ENCODE results near the gene CCDC78.

The CCDC78 gene

DNA sequence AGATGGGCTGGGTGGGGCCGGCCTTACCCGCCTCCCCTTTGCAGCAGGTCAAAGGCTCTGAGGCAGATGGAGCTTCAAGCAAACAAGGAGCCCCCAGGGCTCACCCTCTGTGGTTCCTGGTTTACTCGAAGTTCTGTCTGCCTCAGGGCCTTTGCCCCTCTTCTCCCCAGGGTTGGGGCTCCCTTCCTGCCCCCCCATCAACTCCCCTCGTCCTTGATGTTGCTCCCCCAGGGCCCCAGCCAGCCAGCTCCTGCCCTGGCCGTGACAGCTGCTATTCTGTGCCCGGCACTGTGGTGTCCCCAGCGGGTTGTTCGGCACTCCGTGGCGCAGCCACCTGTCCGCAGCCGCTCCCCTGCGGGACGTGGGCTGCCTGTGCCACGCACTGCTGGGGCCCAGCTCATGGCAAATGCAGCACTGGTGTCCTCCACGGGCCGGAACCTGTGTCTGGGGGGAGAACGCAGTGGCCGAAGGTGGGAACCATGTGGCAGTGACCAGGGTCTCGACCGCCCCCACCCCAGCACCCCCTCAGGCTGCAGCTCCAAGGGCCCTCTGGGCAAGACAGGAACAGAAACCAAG lies 15.7 kb downstream of the CCDC78 start:
- Histone ChIP-seq H3K4me3 (IDR thresholded peaks at IDR 0.05; ENCODE audit: insufficient read depth, low read depth, low read length) (no peak overlapping the region), H3K27ac (no peak overlapping the region), H3K27me3 (ENCODE audit: insufficient read depth, low read depth) (peaks cover 84% of the 10 kb centered on the region), H3K79me2 (ENCODE audit: insufficient read depth, low read depth) (no peaks in the 10 kb centered on the region), H3K4me2 (no peak overlapping the region), H2AFZ (ENCODE audit: low read depth) (no peak overlapping the region), H3K4me1 (ENCODE audit: low read depth, poor library complexity, severe bottlenecking) (peaks cover 27% of the 10 kb centered on the region), H3K9ac (no peak overlapping the region), H3K36me3 (ENCODE audit: insufficient read depth) (no peaks in the 10 kb centered on the region), H4K20me1 (ENCODE audit: insufficient read depth) (no peaks in the 10 kb centered on the region)
- TF ChIP-seq, protein P1, sequence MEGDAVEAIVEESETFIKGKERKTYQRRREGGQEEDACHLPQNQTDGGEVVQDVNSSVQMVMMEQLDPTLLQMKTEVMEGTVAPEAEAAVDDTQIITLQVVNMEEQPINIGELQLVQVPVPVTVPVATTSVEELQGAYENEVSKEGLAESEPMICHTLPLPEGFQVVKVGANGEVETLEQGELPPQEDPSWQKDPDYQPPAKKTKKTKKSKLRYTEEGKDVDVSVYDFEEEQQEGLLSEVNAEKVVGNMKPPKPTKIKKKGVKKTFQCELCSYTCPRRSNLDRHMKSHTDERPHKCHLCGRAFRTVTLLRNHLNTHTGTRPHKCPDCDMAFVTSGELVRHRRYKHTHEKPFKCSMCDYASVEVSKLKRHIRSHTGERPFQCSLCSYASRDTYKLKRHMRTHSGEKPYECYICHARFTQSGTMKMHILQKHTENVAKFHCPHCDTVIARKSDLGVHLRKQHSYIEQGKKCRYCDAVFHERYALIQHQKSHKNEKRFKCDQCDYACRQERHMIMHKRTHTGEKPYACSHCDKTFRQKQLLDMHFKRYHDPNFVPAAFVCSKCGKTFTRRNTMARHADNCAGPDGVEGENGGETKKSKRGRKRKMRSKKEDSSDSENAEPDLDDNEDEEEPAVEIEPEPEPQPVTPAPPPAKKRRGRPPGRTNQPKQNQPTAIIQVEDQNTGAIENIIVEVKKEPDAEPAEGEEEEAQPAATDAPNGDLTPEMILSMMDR (conservative IDR thresholded peaks at IDR 0.05; ENCODE audit: low read depth, low read length) = no peak

DNA sequence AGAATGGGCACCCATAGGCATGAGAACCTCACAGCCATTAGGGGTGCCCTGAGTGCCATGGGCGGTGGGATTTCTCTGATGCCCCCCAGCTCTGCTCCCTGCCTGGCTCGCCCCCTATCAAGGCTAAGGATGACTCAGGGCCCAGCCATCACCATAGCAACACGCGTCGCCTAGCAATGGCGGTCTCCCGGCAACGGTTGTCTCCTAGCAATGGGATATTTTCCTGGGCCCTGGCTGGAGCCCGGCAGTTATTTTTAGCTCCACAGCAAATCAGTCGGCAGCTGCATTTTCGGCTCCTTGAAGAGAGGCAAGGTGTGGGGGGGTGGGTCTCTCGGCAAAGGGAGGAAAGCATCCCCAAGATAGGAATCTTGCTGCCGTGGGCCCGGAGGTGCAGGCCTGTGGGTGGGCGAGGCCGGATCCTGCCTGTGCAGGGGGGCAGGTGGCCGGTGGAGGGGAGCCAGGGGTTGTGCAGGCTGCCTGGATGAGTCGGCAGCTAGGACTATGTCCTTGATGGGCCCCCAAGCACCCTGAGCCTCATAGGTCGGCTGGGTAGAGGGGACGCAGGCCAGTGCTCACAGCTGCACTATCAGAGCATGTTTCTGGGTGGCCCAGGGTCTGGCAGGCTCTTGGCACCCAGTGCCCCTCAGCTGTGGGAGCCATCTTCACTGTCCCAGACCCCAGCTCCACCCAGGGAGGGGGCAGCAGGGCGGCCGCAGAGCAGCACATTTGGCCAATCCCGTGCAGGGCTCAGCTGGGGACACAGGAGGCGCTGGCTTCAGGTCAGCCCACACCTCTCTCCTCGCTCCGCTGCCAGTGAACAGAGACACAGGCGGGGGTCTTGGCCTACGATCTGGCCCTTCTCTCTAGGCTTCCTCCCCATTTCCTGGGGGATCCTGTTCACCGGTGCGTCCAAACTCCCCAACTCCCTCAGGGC lies 16.4 kb downstream of the CCDC78 start:
- no peak overlapping the region for H3K9ac ChIP-seq
- peaks cover 87% of the 10 kb centered on the region for H3K27me3 ChIP-seq (ENCODE audit: insufficient read depth, low read depth)
- no peaks in the 10 kb centered on the region for H3K36me3 ChIP-seq (ENCODE audit: insufficient read depth)
- no peak overlapping the region for H3K4me2 ChIP-seq
- H3K27ac ChIP-seq = no peak overlapping the region
- peaks cover 27% of the 10 kb centered on the region for H3K4me1 ChIP-seq (ENCODE audit: low read depth, poor library complexity, severe bottlenecking)
- H4K20me1 ChIP-seq (ENCODE audit: insufficient read depth) = no peaks in the 10 kb centered on the region
- H3K79me2 ChIP-seq (ENCODE audit: insufficient read depth, low read depth) = no peaks in the 10 kb centered on the region
- no peak overlapping the region for H2AFZ ChIP-seq (ENCODE audit: low read depth)
- TF ChIP-seq, protein P1 (conservative IDR thresholded peaks at IDR 0.05; ENCODE audit: low read depth, low read length) = no peak
- no peak overlapping the region for H3K4me3 ChIP-seq (IDR thresholded peaks at IDR 0.05; ENCODE audit: insufficient read depth, low read depth, low read length)

DNA sequence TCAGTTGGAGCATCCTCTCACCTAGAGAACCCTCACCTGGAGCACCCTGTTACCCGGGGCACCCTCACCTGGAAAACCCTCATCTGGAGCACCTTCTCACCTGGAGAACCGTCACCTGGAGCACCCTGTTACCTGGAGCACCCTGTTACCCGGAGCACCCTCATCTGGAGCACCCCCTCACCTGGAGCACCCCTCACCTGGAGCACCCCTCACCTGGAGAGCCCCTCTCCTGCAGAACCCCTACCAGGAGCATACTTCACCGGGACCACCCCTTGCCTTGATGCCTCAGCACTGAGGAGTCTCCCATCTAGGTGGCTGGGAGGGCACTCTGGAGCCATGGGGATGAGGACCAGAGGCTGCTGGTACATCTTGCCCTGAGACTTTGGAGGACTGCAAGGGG lies 17.3 kb downstream of the CCDC78 start:
- H3K36me3 ChIP-seq (ENCODE audit: insufficient read depth) = no peaks in the 10 kb centered on the region
- H2AFZ ChIP-seq (ENCODE audit: low read depth) = no peak overlapping the region
- H3K4me1 ChIP-seq (ENCODE audit: low read depth, poor library complexity, severe bottlenecking) = peaks cover 21% of the 10 kb centered on the region
- TF ChIP-seq, protein P1 (conservative IDR thresholded peaks at IDR 0.05; ENCODE audit: low read depth, low read length) = no peak
- H4K20me1 ChIP-seq (ENCODE audit: insufficient read depth) = no peaks in the 10 kb centered on the region
- H3K9ac ChIP-seq = no peak overlapping the region
- no peak overlapping the region for H3K4me3 ChIP-seq (IDR thresholded peaks at IDR 0.05; ENCODE audit: insufficient read depth, low read depth, low read length)
- H3K27me3 ChIP-seq (ENCODE audit: insufficient read depth, low read depth) = peaks cover 88% of the 10 kb centered on the region
- H3K27ac ChIP-seq = no peak overlapping the region
- H3K79me2 ChIP-seq (ENCODE audit: insufficient read depth, low read depth) = no peaks in the 10 kb centered on the region
- H3K4me2 ChIP-seq = no peak overlapping the region

DNA sequence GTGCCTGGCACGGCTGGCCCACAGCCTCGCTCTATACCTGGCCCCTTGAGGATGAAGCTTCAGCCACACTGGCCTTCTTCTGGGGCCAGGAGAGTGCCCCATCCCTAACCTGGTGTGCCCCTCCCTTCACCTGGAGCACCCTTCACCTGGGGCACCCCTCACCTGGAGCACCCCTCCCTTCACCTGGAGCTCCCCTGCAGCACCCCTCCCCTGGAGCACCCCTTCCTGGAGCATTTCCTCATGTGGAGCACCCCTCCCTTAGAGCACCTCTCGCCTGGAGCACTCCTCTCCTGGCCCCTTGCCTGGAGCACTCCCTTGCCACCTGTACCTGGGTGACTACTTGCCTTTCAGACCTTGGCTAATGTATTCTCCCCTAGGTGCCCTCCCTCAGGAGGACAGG lies 18.2 kb downstream of the CCDC78 start:
- H3K27ac ChIP-seq = no peak overlapping the region
- peaks cover 88% of the 10 kb centered on the region for H3K27me3 ChIP-seq (ENCODE audit: insufficient read depth, low read depth)
- H2AFZ ChIP-seq (ENCODE audit: low read depth) = no peak overlapping the region
- H3K36me3 ChIP-seq (ENCODE audit: insufficient read depth) = no peaks in the 10 kb centered on the region
- TF ChIP-seq, protein P1 (conservative IDR thresholded peaks at IDR 0.05; ENCODE audit: low read depth, low read length) = no peak
- H4K20me1 ChIP-seq (ENCODE audit: insufficient read depth) = no peaks in the 10 kb centered on the region
- no peak overlapping the region for H3K4me2 ChIP-seq
- H3K9ac ChIP-seq = no peak overlapping the region
- H3K4me3 ChIP-seq (IDR thresholded peaks at IDR 0.05; ENCODE audit: insufficient read depth, low read depth, low read length) = no peak overlapping the region
- H3K79me2 ChIP-seq (ENCODE audit: insufficient read depth, low read depth) = no peaks in the 10 kb centered on the region
- peaks cover 21% of the 10 kb centered on the region for H3K4me1 ChIP-seq (ENCODE audit: low read depth, poor library complexity, severe bottlenecking)
